ENCODE data around the gene RPL10. TPM values are rescaled to one million over a fixed set of nuclear protein-coding genes. Genes with fewer than 3 reads are reported as not detected.

Gene RPL10
- total RNA-seq, 1 experiment from 2014 or later: 3,447 TPM

DNA sequence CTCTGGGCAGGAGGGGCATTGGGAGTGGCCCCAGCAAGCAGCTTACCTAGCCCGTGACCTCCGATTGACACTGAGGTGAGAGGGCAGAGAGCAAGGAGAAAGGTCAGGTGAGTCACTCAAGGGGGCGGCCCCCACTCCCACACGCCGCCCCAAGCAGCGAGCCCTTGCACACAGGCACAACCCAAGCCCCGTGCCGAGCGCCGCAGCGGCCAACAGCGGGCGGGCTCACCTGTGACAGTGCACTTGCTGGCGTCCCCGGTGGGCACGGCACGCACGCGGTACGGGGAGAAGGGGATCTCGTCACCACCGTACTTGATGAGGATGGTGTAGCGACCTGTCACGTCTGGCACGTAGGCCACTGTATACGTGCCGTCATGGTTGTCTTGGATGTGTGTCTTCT lies 41.0 kb upstream of the RPL10 start:
- Histone ChIP-seq H2AFZ (no peak overlapping the region), H3K9me2 (ENCODE audit: insufficient read depth) (no peaks in the 10 kb centered on the region), H3K27ac (no peak overlapping the region), H3F3A (ENCODE audit: insufficient read depth, low read depth) (no peaks in the 10 kb centered on the region), H3K27me3 (ENCODE audit: insufficient read depth, low read depth) (no peaks in the 10 kb centered on the region), H4K20me1 (ENCODE audit: insufficient read depth) (0 out of 2 replicates have a peak, but pooled peaks cover 10% of the 10 kb centered on the region), H3K9me3 (ENCODE audit: insufficient read depth, low read depth) (no peaks in the 10 kb centered on the region), H3K36me3 (ENCODE audit: low read depth) (no peaks in the 10 kb centered on the region), H3K4me1 (replicated peaks; ENCODE audit: insufficient read depth) (no peaks in the 10 kb centered on the region), H3K4me2 (no peak overlapping the region), H3K79me2 (ENCODE audit: low read depth) (no peaks in the 10 kb centered on the region), H3K4me3 (no peak overlapping the region)
- intact Hi-C loops (cut with micrococcal nuclease; ENCODE audit: unreplicated experiment): no loop called here
- peak in 1 of 2 experiments; percentile 3 for DNase-seq
- ChIA-PET CTCF (no interaction called here), POLR2A (ENCODE audit: unreplicated experiment) (no interaction called here)
- TF ChIP-seq, protein P1, sequence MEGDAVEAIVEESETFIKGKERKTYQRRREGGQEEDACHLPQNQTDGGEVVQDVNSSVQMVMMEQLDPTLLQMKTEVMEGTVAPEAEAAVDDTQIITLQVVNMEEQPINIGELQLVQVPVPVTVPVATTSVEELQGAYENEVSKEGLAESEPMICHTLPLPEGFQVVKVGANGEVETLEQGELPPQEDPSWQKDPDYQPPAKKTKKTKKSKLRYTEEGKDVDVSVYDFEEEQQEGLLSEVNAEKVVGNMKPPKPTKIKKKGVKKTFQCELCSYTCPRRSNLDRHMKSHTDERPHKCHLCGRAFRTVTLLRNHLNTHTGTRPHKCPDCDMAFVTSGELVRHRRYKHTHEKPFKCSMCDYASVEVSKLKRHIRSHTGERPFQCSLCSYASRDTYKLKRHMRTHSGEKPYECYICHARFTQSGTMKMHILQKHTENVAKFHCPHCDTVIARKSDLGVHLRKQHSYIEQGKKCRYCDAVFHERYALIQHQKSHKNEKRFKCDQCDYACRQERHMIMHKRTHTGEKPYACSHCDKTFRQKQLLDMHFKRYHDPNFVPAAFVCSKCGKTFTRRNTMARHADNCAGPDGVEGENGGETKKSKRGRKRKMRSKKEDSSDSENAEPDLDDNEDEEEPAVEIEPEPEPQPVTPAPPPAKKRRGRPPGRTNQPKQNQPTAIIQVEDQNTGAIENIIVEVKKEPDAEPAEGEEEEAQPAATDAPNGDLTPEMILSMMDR (conservative IDR thresholded peaks at IDR 0.05): no peak
- no peak for TF ChIP-seq EZH2 (IDR thresholded peaks at IDR 0.05; ENCODE audit: low read depth)
- BruUV-seq (replicated peaks): no TSS peak

DNA sequence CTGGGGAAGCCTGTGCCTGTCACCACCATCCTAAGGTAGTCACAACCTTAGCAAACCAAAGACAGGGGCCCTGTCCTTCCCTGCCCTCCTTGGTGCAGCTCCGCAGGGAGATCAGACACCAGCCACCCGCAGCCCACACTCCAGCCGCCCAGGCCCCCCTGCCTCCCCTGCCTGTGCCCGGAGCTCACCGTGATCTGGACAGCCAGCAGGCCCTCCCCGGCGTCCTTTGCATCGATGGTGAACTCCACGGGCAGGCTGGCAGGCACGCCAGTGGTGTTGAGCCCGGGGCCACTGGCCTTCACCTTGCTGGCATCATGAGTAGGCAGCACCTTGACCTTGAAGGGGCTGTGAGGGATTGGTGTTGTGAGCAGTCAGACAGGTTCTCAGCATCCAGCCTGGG lies 40.2 kb upstream of the RPL10 start:
- Histone ChIP-seq H3K9me3 (ENCODE audit: insufficient read depth, low read depth) (no peaks in the 10 kb centered on the region), H3K4me2 (no peak overlapping the region), H4K20me1 (ENCODE audit: insufficient read depth) (0 out of 2 replicates have a peak, but pooled peaks cover 10% of the 10 kb centered on the region), H3K4me3 (no peak overlapping the region), H2AFZ (no peak overlapping the region), H3K4me1 (replicated peaks; ENCODE audit: insufficient read depth) (no peaks in the 10 kb centered on the region), H3F3A (ENCODE audit: insufficient read depth, low read depth) (no peaks in the 10 kb centered on the region; the same call in 1 of the 2 replicates), H3K9me2 (ENCODE audit: insufficient read depth) (no peaks in the 10 kb centered on the region), H3K36me3 (ENCODE audit: low read depth) (no peaks in the 10 kb centered on the region), H3K27ac (no peak overlapping the region), H3K27me3 (ENCODE audit: insufficient read depth, low read depth) (no peaks in the 10 kb centered on the region), H3K79me2 (ENCODE audit: low read depth) (no peaks in the 10 kb centered on the region)
- ChIA-PET CTCF (no interaction called here), POLR2A (ENCODE audit: unreplicated experiment) (no interaction called here)
- TF ChIP-seq, protein P1 (conservative IDR thresholded peaks at IDR 0.05): no peak
- TF ChIP-seq EZH2 (IDR thresholded peaks at IDR 0.05; ENCODE audit: low read depth): no peak
- BruUV-seq (replicated peaks): no TSS peak
- intact Hi-C loops (cut with micrococcal nuclease; ENCODE audit: unreplicated experiment): no loop called here
- no peak for DNase-seq

DNA sequence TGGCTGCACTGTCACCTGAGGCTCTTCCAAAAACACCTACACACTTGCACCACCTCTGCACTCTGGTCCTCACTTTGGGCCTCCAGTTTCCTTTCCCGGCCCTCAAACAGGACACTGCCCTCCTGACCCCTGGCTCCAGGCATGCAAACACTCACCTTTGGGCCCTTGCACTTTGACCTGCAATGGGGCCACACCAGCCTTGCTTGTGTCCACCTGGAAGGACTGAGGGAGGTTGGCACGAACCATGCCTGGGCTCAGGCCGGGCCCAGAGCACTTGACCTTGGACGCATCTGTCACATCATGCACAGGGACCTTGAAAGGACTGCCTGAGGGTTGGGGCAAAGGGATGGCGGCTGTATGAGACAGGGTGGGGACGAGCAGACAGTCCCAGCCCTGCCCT lies 39.3 kb upstream of the RPL10 start:
- Histone ChIP-seq H4K20me1 (ENCODE audit: insufficient read depth) (0 out of 2 replicates have a peak, but pooled peaks cover 10% of the 10 kb centered on the region), H3K27ac (no peak overlapping the region), H3K79me2 (ENCODE audit: low read depth) (no peaks in the 10 kb centered on the region), H2AFZ (no peak overlapping the region), H3K36me3 (ENCODE audit: low read depth) (no peaks in the 10 kb centered on the region), H3K4me1 (replicated peaks; ENCODE audit: insufficient read depth) (no peaks in the 10 kb centered on the region), H3K27me3 (ENCODE audit: insufficient read depth, low read depth) (no peaks in the 10 kb centered on the region), H3K9me2 (ENCODE audit: insufficient read depth) (no peaks in the 10 kb centered on the region), H3K9me3 (ENCODE audit: insufficient read depth, low read depth) (no peaks in the 10 kb centered on the region), H3K4me2 (no peak overlapping the region), H3K4me3 (no peak overlapping the region), H3F3A (ENCODE audit: insufficient read depth, low read depth) (no peaks in the 10 kb centered on the region; the same call in 1 of the 2 replicates)
- ChIA-PET CTCF (no interaction called here), POLR2A (ENCODE audit: unreplicated experiment) (no interaction called here)
- BruUV-seq (replicated peaks): no TSS peak
- DNase-seq: no peak
- no peak for TF ChIP-seq EZH2 (IDR thresholded peaks at IDR 0.05; ENCODE audit: low read depth)
- TF ChIP-seq, protein P1 (conservative IDR thresholded peaks at IDR 0.05): no peak
- intact Hi-C loops (cut with micrococcal nuclease; ENCODE audit: unreplicated experiment): no loop called here
